Stimulated activated CD4-positive, alpha-beta T cell treated with anti-CD3 and anti-CD28 coated beads, TNF-alpha, amount 100 ng/mL, for 24 hours (primary cell): ENCODE measurements around the gene OR8D1.
"Not testable (repeated sequence)": the region's sequence is repeated elsewhere in the genome, so short reads cannot be mapped to it uniquely, and the experiment has no call there.

ENCODE experiments used
- DNase-seq, 3 experiments: peaks; one replicate each; pipeline ENCODE4 v3.0.0-alpha.2; 2020; ENCODE audit warnings: low read depth in 3 of 3

Gene OR8D1

GRCh38 chr11:124285610-124286344, 28.0 kb downstream of the OR8D1 start:
- no peak for DNase-seq

GRCh38 chr11:124278261-124278660, 35.5 kb downstream of the OR8D1 start:
- DNase-seq = no peak

GRCh38 chr11:124277804-124278203, 35.9 kb downstream of the OR8D1 start:
- DNase-seq = no peak

DNA sequence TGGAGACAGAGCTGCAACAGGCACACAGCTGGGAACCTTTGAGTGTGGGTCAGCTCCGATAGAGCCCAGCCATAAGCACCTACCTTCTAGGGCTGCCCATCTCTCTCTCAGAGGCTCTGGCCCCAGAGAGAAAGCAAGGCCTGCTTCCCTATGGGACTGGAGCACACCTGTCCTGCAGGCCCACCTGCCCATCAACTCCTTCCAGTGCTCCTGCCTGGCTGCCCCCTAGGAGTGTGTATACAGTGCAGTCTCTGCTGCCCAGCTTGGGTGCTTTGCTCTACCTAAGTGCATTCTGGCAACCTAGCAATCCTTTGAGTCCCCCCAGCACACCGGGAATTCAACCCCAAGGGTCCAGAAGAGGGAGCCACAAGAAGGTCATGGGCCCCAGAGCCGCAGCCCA, 36.5 kb downstream of the OR8D1 start:
- DNase-seq = no peak

- no peak for DNase-seq
These were observed 37.7 kb downstream of the OR8D1 start for GRCh38 chr11:124276081-124276480.

DNA sequence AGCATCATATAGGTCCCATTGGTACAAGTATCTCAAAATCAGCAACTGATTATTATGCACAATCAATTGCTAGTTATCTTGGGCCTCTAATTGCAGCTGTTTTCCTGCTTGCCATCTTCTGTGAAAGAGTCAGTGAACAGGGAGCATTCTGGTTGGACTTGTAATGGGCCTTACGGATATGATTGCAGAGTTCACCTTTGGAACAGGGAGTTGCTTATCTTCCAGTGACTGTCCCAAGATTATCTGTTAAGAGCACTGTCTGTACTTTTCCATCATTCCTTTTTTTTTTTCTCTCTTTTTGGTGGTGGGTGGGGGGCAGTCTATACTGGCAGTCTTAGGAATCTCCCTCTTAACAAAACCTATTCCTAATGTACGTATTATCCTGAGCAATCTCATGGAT, 39.7 kb downstream of the OR8D1 start:
- DNase-seq = no peak

DNA sequence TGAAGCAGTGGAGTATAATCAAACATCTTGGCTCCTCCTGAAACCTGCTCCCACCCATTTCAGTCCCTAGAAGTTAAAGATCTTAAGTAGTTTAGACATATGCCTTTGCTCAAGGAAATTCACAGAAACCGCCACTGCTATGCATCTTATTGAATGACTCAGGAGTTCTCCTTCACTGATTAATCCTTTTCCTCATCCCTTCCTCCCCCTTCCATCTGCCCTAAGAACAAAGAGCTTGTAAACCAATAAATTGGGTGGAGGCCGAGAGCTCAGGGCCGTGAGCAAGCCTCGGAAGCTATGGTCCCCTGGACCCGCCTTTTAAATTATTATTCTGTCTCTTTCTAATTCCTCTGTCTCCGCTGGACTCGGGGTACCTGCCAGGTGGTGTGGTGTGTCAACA, 42.9 kb downstream of the OR8D1 start:
- not testable (repeated sequence) for DNase-seq

DNA sequence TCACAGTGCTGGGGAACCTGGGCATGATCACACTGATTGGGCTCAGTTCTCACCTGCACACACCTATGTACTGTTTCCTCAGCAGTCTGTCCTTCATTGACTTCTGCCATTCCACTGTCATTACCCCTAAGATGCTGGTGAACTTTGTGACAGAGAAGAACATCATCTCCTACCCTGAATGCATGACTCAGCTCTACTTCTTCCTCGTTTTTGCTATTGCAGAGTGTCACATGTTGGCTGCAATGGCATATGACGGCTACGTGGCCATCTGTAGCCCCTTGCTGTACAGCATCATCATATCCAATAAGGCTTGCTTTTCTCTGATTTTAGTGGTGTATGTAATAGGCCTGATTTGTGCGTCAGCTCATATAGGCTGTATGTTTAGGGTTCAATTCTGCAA, 48.7 kb downstream of the OR8D1 start:
- DNase-seq = not testable (repeated sequence)

DNA sequence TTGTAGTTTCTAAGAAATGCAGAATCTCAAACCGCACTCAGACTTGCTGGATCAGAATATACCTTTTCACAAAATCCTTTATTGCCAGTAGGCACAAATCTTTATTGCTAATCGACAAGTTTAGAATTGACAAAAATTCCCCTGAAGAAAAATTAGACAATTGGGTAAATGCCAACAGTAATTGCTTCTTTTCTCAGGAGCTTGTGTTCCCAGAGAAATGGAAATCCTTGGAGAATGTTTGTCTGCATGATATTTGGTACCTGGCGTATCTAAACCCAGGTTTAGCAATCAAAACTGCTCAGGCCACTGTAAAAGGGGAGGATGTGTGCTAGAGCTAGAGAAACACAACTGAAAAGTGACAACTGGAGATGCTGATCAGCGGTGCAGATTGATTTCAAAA, 57.7 kb downstream of the OR8D1 start, which contains the start of gene OR8G5:
Gene OR8G5, plus strand, starts transcription at position 301 of the 400 bp plus-strand sequence. CDS start 8,556 bp downstream, outside the sequence.
- no peak for DNase-seq
